IPS DF 6.9 (cell line): Measurements from ENCODE around the gene RSPH6A.
"Not testable (repeated sequence)": the region's sequence is repeated elsewhere in the genome, so short reads cannot be mapped to it uniquely, and the experiment has no call there.

ENCODE experiments used
- DNase-seq: peaks from one replicate; pipeline ENCODE4 v3.0.0-alpha.2; 2013; ENCODE audit warnings: low read depth, low spot score
- H3K27ac ChIP-seq: one replicate; pipeline ENCODE4 v1.5.1; 2013; ENCODE audit warnings: low read length, control low read depth
- H3K27me3 ChIP-seq: 2 replicates; pipeline ENCODE4 v1.6.1; 2013; ENCODE audit warnings: mild to moderate bottlenecking, low read length; ENCODE audit not compliant: control insufficient read depth, insufficient read depth
- H3K36me3 ChIP-seq: 2 replicates; pipeline ENCODE4 v1.6.1; 2013; ENCODE audit warnings: low read length; ENCODE audit not compliant: control insufficient read depth, insufficient read depth
- H3K4me1 ChIP-seq: 2 replicates; pipeline ENCODE4 v1.6.1; 2013; ENCODE audit warnings: low read length; ENCODE audit not compliant: control insufficient read depth, insufficient read depth
- H3K4me3 ChIP-seq: 2 replicates; pipeline ENCODE4 v1.5.1; 2013; ENCODE audit warnings: mild to moderate bottlenecking, low read length
- H3K9me3 ChIP-seq: 2 replicates; pipeline ENCODE4 v1.6.1; 2013; ENCODE audit warnings: low read length, inconsistent platforms; ENCODE audit not compliant: control insufficient read depth, insufficient read depth
- WGBS: extraction: QIAGEN DNeasy Blood & Tissue Kit; methylation state at CpG from one replicate; pipeline ENCODE4 v1.1.7; 2013; ENCODE audit warnings: mixed read lengths, missing lambda C conversion rate; ENCODE audit not compliant: insufficient read length, insufficient coverage; 5-methylcytosine and 5-hydroxymethylcytosine counted together

Gene RSPH6A

GRCh38 chr19:45801603-45802175 is 13.4 kb downstream of the RSPH6A start:
- no peaks in the 10 kb centered on the region for H3K27me3 ChIP-seq
- H3K27ac ChIP-seq = no peak overlapping the region
- H3K36me3 ChIP-seq = no peaks in the 10 kb centered on the region; the same call in 1 of the 2 replicates
- H3K4me3 ChIP-seq = no peak overlapping the region
- WGBS = no CpG with 5 or more reads among the region's 7 CpGs
- no peaks in the 10 kb centered on the region for H3K9me3 ChIP-seq
- no peak for DNase-seq
- H3K4me1 ChIP-seq = peaks cover 2% of the 10 kb centered on the region; the same call in 1 of the 2 replicates

DNA sequence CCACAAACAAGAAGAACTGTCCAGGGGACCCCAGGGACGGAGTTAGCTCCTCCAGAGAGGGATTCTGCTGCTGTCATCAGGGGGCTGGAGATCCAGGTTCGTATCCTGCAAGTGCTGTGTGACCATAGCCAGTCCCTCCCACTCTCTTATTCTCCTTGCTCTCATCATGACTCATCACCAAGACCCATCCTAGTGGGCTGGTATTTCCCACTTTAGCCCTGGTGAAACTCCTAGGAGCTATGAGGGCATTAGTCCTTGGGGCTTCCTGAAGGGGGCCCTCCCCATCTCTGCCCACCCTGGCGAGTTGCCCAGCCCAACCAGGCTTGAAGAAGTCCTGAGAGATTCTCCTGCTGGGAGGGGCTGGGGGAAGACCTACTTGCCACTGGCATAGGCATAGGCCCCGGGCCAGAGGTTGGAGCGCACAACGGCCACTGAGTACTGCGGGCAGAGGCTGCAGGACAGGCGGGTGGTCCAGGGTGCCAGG is 15.0 kb downstream of the RSPH6A start:
- H3K27me3 ChIP-seq = no peaks in the 10 kb centered on the region
- WGBS = no CpG with 5 or more reads among the region's 8 CpGs
- no peaks in the 10 kb centered on the region; the same call in 1 of the 2 replicates for H3K36me3 ChIP-seq
- no peak overlapping the region for H3K27ac ChIP-seq
- H3K9me3 ChIP-seq = no peaks in the 10 kb centered on the region
- H3K4me3 ChIP-seq = no peak overlapping the region
- H3K4me1 ChIP-seq = peaks cover 2% of the 10 kb centered on the region; the same call in 1 of the 2 replicates
- DNase-seq = no peak

DNA sequence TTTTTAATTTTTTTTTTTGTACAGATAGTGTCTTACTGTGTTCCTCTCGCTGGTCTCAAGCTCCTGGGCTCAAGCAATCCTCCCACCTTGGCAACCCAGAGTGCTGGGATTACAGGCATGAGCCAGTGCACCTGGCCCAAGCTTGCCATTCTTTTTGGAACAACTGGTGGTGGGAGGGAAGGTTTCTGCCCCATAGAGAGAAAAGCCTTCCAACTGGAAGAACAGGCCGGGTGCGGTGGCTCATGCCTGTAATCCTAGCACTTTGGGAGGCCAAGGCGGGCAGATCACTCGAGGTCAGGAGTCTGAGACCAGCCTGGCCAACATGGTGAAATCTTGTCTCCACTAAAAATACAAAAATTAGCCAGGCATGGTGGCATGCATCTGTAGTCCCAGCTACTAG is 15.6 kb downstream of the RSPH6A start:
- not testable (repeated sequence) for H3K27me3 ChIP-seq, H3K9me3 ChIP-seq, H3K4me1 ChIP-seq, H3K36me3 ChIP-seq, DNase-seq, H3K27ac ChIP-seq, H3K4me3 ChIP-seq
- WGBS = no CpG with 5 or more reads among the region's 5 CpGs

- Histone ChIP-seq H3K27me3 (no peaks in the 10 kb centered on the region), H3K9me3 (no peaks in the 10 kb centered on the region), H3K36me3 (no peaks in the 10 kb centered on the region; the same call in 1 of the 2 replicates), H3K27ac (no peak overlapping the region), H3K4me3 (no peak overlapping the region), H3K4me1 (no peaks in the 10 kb centered on the region; the same call in 1 of the 2 replicates)
- no peak for DNase-seq
- WGBS = no CpG with 5 or more reads among the region's 10 CpGs
Observed at GRCh38 chr19:45798995-45799517, 16.1 kb downstream of the RSPH6A start.

DNA sequence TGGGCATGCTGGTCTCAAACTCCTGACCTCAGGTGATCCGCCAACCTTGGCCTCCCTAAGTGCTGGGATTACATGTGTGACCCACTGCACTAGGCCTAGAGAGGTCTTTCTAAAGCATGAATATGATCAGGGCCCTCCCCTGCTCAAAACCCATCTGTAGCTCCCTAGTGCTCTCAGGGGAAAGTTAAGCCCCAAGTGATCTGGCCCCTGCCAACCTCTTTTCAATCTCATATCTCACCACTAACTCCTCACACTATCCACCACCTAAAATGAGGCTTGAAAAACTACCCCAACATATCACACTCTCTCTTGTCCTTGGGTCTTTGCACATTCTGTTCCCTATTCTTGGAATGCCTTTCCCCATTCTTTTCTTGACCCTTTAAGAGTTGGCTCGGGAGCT is 20.5 kb downstream of the RSPH6A start:
- no peaks in the 10 kb centered on the region for H3K27me3 ChIP-seq
- no peak overlapping the region for H3K27ac ChIP-seq
- no CpG with 5 or more reads among the region's 2 CpGs for WGBS
- H3K9me3 ChIP-seq = no peaks in the 10 kb centered on the region
- no peak overlapping the region for H3K4me3 ChIP-seq
- no peaks in the 10 kb centered on the region for H3K4me1 ChIP-seq
- H3K36me3 ChIP-seq = no peaks in the 10 kb centered on the region
- DNase-seq = no peak

GRCh38 chr19:45793876-45794275 is 21.2 kb downstream of the RSPH6A start:
- Histone ChIP-seq H3K9me3 (no peaks in the 10 kb centered on the region), H3K4me1 (no peaks in the 10 kb centered on the region), H3K4me3 (no peak overlapping the region), H3K36me3 (peaks cover 7% of the 10 kb centered on the region; the same call in 1 of the 2 replicates), H3K27ac (no peak overlapping the region), H3K27me3 (no peaks in the 10 kb centered on the region)
- WGBS = no CpG with 5 or more reads among the region's 6 CpGs
- no peak for DNase-seq

DNA sequence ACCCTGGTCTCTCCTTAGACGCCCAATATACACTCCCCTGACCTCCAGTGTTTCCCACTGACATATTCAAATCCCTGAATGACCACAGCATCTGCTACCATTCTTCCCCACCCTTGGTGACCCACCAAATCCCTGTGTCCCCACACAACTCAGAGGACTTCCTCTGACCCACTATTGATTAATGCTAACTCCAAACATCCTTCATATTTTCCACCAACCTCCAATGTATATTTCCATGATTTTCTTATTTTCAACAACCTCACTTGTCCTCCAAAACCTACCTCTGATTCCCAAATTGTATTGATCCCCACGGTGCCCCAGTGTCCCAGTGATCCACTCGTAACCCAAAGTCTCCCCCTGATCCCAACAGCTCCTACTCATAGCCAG is 21.9 kb downstream of the RSPH6A start:
- no peak overlapping the region for H3K27ac ChIP-seq
- no peaks in the 10 kb centered on the region for H3K27me3 ChIP-seq
- H3K9me3 ChIP-seq = no peaks in the 10 kb centered on the region
- peaks cover 11% of the 10 kb centered on the region for H3K36me3 ChIP-seq
- no peak overlapping the region for H3K4me3 ChIP-seq
- DNase-seq = no peak
- WGBS = no CpG with 5 or more reads among the region's 3 CpGs
- H3K4me1 ChIP-seq = no peaks in the 10 kb centered on the region

DNA sequence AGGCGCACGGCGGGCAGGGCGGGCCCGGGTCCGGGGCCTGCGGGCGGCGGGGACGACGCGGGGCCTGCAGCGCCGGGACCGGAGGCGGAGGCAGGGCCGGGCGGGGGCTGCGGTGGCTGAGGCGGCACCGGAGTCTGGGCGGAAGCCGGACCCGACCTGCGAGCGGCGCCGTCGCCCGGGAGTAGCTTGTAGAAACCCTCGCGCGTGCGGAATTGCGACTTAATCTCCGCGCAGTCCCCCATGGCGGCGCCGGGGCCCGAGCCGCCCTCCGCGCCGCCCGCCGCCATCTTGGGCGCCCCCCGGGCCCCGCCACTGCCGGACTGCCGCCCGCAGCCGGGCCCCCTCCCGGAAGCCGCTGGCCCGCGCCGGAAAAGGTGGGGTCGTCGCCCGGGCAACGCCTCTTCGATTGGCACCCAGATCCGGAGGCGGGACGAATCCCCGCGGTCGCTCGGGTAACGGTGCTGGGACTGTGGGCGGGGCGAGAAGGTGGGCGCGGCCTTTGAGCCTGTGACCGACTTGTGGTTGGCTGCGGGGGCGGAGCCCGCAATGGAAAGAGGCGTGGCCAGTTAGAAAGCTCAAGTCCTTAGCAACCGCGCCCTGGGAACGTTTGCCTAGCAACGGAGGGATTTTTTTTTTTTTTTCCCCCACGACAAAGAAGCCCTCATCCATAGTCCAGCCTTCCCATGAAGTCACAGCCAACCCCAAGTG is 22.5 kb downstream of the RSPH6A start, which contains the start of gene DMWD:
Gene DMWD, minus strand, starts transcription at position 376 of the 708 bp plus-strand sequence. Its CDS starts 89 bp downstream, at position 287.
- WGBS = no CpG with 5 or more reads among the region's 86 CpGs
- Histone ChIP-seq H3K4me1 (no peaks in the 10 kb centered on the region), H3K27me3 (no peaks in the 10 kb centered on the region), H3K36me3 (peaks cover 13% of the 10 kb centered on the region), H3K9me3 (no peaks in the 10 kb centered on the region), H3K27ac (no peak within 1 kb of the TSS), H3K4me3 (peak within 1 kb of the TSS; percentile 95)
- DNase-seq = peak; percentile 100

DNA sequence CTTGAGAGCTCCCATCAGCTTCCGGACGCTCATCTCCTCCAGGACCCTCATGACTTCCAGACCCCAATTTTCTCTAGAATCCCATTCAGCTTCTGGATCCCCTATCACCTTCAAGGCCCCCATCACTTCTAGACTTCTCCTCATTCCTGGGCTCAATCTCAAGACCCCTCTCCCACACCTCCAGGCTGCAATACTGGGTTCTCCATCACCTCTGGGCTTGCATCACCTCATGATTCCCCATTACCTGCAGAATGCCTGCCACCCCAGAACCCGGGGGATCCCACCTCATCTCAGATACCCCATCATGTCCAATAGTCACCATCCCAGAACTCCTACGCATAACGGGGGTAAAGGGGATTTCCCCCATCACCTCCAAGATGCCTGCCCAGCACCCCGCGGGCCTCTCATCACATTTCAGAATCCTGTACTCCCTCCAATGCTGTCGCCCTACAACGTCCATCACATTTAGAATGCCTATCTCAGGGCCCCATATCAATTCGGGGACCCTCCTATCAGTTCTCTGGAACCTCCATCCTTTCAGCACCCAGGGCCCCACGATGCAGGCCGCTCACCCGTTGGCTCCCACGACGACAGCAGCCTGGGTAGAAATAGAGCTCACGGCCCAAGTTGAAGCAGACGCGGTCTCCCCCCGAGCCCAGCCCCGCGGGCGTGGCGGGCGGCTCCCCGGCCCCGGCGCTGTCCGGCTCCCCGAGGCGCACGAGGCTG is 23.2 kb downstream of the RSPH6A start:
- WGBS = no CpG with 5 or more reads among the region's 31 CpGs
- Histone ChIP-seq H3K27me3 (no peaks in the 10 kb centered on the region), H3K36me3 (peaks cover 17% of the 10 kb centered on the region), H3K27ac (no peak overlapping the region), H3K4me3 (peak overlapping the region; percentile 95), H3K9me3 (no peaks in the 10 kb centered on the region), H3K4me1 (no peaks in the 10 kb centered on the region)
- DNase-seq = no peak

DNA sequence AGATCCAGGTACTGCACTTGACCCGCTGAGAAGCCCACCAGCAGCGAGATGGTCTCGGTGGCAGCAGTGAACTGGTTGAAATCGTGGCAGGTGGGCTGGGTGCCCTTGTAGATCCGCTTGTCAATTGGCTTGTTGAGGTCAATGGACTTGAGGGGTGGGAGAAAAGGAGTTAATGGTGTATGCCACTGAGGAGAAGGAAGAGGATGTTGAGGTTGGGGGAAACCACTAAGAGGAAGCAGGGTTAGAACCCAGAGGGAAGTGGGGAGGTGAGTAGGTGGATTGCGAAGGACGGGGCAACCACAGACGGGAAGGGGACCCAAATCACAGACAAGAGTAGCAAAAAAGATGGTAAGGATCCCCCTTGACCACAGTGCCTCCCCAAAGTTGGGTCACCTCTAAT is 24.2 kb downstream of the RSPH6A start:
- no peak overlapping the region for H3K27ac ChIP-seq
- no peak overlapping the region for H3K4me3 ChIP-seq
- DNase-seq = no peak
- H3K4me1 ChIP-seq = no peaks in the 10 kb centered on the region
- WGBS = no CpG with 5 or more reads among the region's 8 CpGs
- H3K36me3 ChIP-seq = peaks cover 27% of the 10 kb centered on the region
- no peaks in the 10 kb centered on the region for H3K9me3 ChIP-seq
- no peaks in the 10 kb centered on the region for H3K27me3 ChIP-seq
